GM18870 (cell line): Measurements from ENCODE around the gene USP17L27.
"Not testable (repeated sequence)": the region's sequence is repeated elsewhere in the genome, so short reads cannot be mapped to it uniquely, and the experiment has no call there.

Experiments
- ATAC-seq: cut with Tn5 transposase; IDR thresholded peaks from one replicate; pipeline ENCODE4 v1.9.1; 2021; ENCODE audit warnings: moderate library complexity; ENCODE audit not compliant: unreplicated experiment

The USP17L27 gene

GRCh38 chr4:9343848-9344247 is at the start of gene USP17L27:
USP17L27 (plus strand) TSS chr4:9344148; CDS start chr4:9344148, 0 bp downstream.
- ATAC-seq: not testable (repeated sequence)

DNA sequence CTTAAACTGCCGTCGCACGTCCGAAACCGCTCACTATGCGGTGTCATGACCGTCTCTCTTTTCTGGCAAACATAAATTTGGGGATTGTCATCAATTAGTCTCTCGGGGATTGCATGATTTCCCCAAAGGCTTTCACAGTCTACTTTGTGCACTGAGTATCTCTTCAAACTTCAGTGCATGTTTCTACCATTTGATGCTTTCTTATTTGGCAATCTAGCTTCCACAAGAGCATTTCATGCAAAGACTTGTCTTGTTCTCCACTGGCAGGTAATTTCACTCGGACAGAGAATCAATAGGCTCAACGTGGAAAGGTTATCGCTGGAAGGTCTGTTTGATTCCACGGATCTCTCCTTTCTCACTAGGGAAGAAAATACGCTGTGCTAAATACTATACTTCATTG is 19.8 kb upstream of the USP17L27 start:
- ATAC-seq: not testable (repeated sequence)

DNA sequence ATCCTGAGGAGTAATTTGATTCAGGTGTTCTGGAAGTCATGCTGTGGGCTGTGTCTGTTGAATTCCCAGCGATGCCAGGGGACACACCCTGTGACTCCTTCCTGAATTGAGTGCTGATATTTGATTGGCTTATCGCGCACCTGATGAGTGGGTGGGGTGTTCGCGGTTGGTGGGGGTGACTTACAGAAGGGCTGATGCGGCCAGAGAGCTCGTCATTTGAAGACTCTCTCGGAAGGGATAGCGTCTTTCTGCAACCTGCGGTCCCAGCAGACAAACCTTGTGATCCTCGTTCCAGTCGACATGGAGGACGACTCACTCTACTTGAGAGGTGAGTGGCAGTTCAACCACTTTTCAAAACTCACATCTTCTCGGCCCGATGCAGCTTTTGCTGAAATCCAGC is 19.1 kb upstream of the USP17L27 start, which contains the start of gene USP17L24:
Gene USP17L24 (plus strand): TSS at position 301 of the 400 bp plus-strand sequence. CDS start 0 bp downstream, at position 301.
- ATAC-seq: not testable (repeated sequence)

- not testable (repeated sequence) for ATAC-seq
Measured at GRCh38 chr4:9329611-9330010, 14.3 kb upstream of the USP17L27 start, which contains the start of gene USP17L25. USP17L25 (plus strand) TSS chr4:9329911; CDS start chr4:9329911, 0 bp downstream.

DNA sequence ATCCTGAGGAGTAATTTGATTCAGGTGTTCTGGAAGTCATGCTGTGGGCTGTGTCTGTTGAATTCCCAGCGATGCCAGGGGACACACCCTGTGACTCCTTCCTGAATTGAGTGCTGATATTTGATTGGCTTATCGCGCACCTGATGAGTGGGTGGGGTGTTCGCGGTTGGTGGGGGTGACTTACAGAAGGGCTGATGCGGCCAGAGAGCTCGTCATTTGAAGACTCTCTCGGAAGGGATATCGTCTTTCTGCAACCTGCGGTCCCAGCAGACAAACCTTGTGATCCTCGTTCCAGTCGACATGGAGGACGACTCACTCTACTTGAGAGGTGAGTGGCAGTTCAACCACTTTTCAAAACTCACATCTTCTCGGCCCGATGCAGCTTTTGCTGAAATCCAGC is 9.6 kb upstream of the USP17L27 start, which contains the start of gene USP17L26:
Gene USP17L26 (plus strand): TSS at position 301 of the 400 bp plus-strand sequence. CDS start 0 bp downstream, at position 301.
- ATAC-seq: not testable (repeated sequence)

GRCh38 chr4:9339103-9339502 is 4.8 kb upstream of the USP17L27 start, which contains the start of gene USP17L5:
USP17L5 (plus strand) TSS chr4:9339403; CDS start chr4:9339403, 0 bp downstream.
- not testable (repeated sequence) for ATAC-seq

- ATAC-seq: not testable (repeated sequence)
Measured at GRCh38 chr4:9348593-9348992, 4.6 kb downstream of the USP17L27 start, which contains the start of gene USP17L28. USP17L28 (plus strand) TSS chr4:9348893; CDS start chr4:9348893, 0 bp downstream.

GRCh38 chr4:9350866-9351265 is 6.9 kb downstream of the USP17L27 start:
- ATAC-seq: not testable (repeated sequence)

DNA sequence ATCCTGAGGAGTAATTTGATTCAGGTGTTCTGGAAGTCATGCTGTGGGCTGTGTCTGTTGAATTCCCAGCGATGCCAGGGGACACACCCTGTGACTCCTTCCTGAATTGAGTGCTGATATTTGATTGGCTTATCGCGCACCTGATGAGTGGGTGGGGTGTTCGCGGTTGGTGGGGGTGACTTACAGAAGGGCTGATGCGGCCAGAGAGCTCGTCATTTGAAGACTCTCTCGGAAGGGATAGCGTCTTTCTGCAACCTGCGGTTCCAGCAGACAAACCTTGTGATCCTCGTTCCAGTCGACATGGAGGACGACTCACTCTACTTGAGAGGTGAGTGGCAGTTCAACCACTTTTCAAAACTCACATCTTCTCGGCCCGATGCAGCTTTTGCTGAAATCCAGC is 9.4 kb downstream of the USP17L27 start, which contains the start of gene USP17L29:
Gene USP17L29 (plus strand): TSS at position 301 of the 400 bp plus-strand sequence. CDS start 0 bp downstream, at position 301.
- ATAC-seq: not testable (repeated sequence)

GRCh38 chr4:9362829-9363228 is 18.9 kb downstream of the USP17L27 start, which contains the start of gene USP17L30:
USP17L30 (plus strand) TSS chr4:9363129; CDS start chr4:9363129, 0 bp downstream.
- not testable (repeated sequence) for ATAC-seq

GRCh38 chr4:9379881-9380280 is 35.9 kb downstream of the USP17L27 start:
- ATAC-seq: not testable (repeated sequence)

GRCh38 chr4:9381012-9381534 is 37.1 kb downstream of the USP17L27 start:
- not testable (repeated sequence) for ATAC-seq

GRCh38 chr4:9384126-9384525 is 40.2 kb downstream of the USP17L27 start:
- ATAC-seq: no peak

GRCh38 chr4:9389001-9389400 is 45.1 kb downstream of the USP17L27 start:
- not testable (repeated sequence) for ATAC-seq
